ENCODE results near the gene GJA3.

Gene GJA3

GRCh38 chr13:20099319-20099718 is 61.5 kb downstream of the GJA3 start:
- no peak for DNase-seq

- no peak for DNase-seq
Observed at GRCh38 chr13:20093951-20094350, 66.9 kb downstream of the GJA3 start.

DNA sequence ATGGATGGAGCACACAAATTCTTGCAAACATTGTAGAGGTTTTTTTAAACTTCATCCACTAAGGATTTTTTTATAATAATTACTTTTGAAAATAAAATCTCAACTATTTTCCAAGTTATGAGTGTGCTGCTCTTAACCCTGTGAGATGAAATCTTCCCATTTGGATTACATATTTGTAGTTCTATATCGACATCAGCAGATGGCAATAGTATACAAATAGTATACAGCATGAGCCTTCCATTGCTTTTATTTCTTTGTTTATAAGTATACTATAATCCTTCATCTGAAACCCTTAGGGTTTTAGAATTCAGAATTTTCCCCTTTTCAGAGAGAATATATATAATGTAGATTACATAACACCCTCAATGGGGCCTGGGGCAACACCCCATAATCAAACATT is 70.5 kb downstream of the GJA3 start:
- DNase-seq = no peak

Data from nucleus accumbens (tissue), 56 donors.